Right atrium auricular region (tissue), 2 donors: ENCODE results near the gene TNS4. TPM values are rescaled to one million over a fixed set of nuclear protein-coding genes. Genes with fewer than 3 reads are reported as not detected.

ENCODE experiments used
- DNase-seq: peaks from one replicate; pipeline ENCODE4 v3.0.0-alpha.2; 2019; ENCODE audit warnings: low spot score
- H3K27ac ChIP-seq, 2 donors: fragments of 200-600 bp; sonication (generic); 1 replicate in 1 of 2; 2 replicates in 1 of 2; pipeline ENCODE4 v1.5.1; 2016 to 2019
- H3K27me3 ChIP-seq, 2 donors: fragments of 200-600 bp; sonication (generic); one replicate each; pipeline versions ENCODE4 v1.5.1 to v1.6.0; 2017 to 2019
- H3K36me3 ChIP-seq: fragments of 200-600 bp; sonication (generic); one replicate; pipeline ENCODE4 v1.5.1; 2016
- H3K4me1 ChIP-seq, 2 donors: fragments of 200-600 bp; sonication (generic); one replicate each; pipeline versions ENCODE4 v1.5.1 to v1.6.0; 2017 to 2019
- H3K4me3 ChIP-seq, 2 donors: fragments of 200-600 bp; sonication (generic); 1 replicate in 1 of 2; 2 replicates in 1 of 2; pipeline ENCODE4 v1.5.1; 2017 to 2019; ENCODE audit warnings: mild to moderate bottlenecking in 1 of 2, moderate library complexity in 1 of 2
- H3K9me3 ChIP-seq, 2 donors: fragments of 200-600 bp; sonication (generic); one replicate each; pipeline ENCODE4 v1.5.1; 2019
- CTCF ChIP-seq, 2 donors: fragments of 200-600 bp; sonication (generic); IDR thresholded peaks; one replicate each; pipeline ENCODE4 v1.5.1; 2019; ENCODE audit warnings: antibody characterized with exemption in 2 of 2
- total RNA-seq, 2 donors: library from RNA; depleted of rRNA; stranded (reverse); fragments of >200 nt; gene quantifications; one replicate each; pipeline ENCODE4 v1.1.0, GENCODE V29; 2016

The TNS4 gene
- total RNA-seq, 2 donors from 2014 or later: not detected

DNA sequence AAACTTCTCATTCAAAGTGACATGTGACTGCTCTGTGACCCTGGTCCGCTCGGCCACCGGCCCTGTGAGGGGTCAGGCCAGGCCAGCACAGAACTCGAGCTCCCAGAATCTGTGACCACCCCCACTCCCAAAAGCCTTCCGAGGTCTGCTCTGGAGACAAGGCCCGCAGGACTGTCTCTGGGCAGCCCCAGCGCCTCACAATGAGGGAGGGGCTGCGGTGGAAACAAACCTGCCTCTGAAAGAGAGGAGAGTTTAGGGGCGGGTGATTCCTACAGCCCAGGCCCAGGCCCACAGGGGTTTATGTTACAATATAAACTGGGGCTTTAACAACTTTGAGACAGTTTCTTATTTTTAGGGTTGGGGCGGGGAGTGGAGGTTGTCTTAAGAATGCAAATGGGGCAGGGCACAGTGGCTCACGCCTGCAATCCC lies 38.3 kb downstream of the TNS4 start:
- TF ChIP-seq CTCF (IDR thresholded peaks at IDR 0.05): no peak
- H3K36me3 ChIP-seq: no peaks in the 10 kb centered on the region
- no peak overlapping the region for H3K4me3 ChIP-seq
- peaks cover 0 to 48% of the 10 kb centered on the region in 2 donors for H3K4me1 ChIP-seq
- no peaks in the 10 kb centered on the region for H3K27me3 ChIP-seq
- DNase-seq: no peak
- no peaks in the 10 kb centered on the region for H3K9me3 ChIP-seq
- H3K27ac ChIP-seq: peak overlapping the region in 1 of 2 donors; percentile 33

DNA sequence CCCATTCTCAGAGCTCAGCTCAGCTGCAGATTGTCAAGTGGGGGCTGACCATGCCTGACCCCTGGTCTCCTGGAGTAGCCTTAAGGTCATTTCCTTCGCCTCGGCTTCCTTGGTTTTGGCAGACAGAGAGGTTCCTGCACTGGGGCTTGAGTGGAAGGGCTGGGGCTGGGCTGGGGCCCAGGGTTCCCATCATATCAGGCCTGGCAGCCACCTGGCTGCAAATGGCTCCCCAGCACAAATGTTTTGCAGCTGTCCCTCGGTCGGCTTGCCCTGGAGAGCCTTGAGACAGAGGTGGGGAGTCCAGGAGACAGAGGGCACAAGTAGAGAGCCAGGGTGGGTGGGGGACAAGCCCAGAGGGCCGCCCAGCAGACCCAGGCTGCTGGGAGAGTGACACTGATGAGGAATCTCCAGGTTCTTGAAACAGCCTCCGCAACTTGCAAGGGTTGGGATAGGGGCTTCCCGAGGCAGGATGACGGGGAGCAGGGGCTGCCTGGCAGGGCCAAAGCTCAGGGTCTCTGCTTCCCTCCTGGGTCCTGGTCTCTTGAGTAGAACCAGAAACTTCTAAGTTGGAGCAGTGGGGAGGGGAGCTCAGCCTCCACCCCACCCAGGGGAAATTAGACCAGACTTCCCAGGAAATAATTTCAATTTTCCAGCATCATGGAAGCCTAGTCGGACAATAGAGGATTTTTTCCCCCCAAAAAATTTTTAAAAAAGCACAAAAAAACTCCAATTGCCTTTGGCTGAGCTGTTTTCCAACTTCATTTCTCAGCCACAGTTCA lies 38.9 kb downstream of the TNS4 start:
- peaks cover 5% of the 10 kb centered on the region for H3K36me3 ChIP-seq
- no peaks in the 10 kb centered on the region for H3K27me3 ChIP-seq
- H3K9me3 ChIP-seq: no peaks in the 10 kb centered on the region
- peaks cover 0 to 54% of the 10 kb centered on the region in 2 donors for H3K4me1 ChIP-seq
- peak overlapping the region; percentile 33 to 42 for H3K27ac ChIP-seq
- TF ChIP-seq CTCF (IDR thresholded peaks at IDR 0.05): no peak
- DNase-seq: no peak
- no peak overlapping the region for H3K4me3 ChIP-seq

GRCh38 chr17:40461732-40462342 lies 39.6 kb downstream of the TNS4 start:
- Histone ChIP-seq H3K4me3 (no peak overlapping the region), H3K36me3 (peaks cover 12% of the 10 kb centered on the region), H3K27me3 (no peaks in the 10 kb centered on the region), H3K9me3 (no peaks in the 10 kb centered on the region), H3K4me1 (peaks cover 0 to 61% of the 10 kb centered on the region in 2 donors), H3K27ac (peak overlapping the region; percentile 33 to 42)
- no peak for TF ChIP-seq CTCF (IDR thresholded peaks at IDR 0.05)
- no peak for DNase-seq

DNA sequence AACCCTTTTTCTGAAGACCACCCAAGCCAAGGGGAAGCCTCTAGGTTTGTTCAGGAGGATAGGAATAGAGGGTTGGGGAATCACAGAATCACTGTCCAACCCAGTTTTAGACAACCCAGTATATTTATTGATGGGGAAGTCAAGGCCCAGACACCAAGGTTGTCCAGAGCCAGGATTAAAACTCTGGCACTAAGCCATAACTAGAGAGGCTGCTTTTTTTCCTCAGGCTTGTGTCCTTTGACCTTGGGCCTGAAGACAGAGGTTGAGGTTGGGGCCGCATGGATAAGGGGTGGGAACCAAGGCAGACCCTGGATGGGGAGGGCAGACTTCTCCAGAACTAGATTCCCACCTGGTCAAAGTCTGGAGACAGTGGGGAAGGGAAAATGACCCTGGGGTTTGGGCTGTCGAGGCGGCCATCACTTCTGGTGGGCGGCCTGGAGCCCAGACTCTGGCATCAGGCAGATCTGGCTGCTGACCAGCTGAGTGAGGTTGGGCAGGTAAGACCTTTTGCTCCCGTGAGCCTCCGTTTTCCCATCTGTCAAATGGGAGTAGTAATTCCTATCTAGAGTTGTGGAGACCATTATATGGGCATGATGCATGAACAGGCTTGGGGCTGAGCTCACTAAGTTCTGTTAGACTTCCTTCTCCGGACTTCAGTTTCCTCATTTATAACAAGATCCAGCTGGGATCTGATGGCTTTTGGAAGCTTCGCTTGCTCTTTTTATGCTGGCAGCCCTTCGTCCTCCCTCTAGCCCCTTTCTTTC lies 40.3 kb downstream of the TNS4 start:
- no peak for TF ChIP-seq CTCF (IDR thresholded peaks at IDR 0.05)
- Histone ChIP-seq H3K27ac (peak overlapping the region; percentile 33 to 42), H3K4me1 (peaks cover 0 to 68% of the 10 kb centered on the region in 2 donors)

GRCh38 chr17:40460604-40460967 lies 40.8 kb downstream of the TNS4 start:
- no peak for DNase-seq
- peaks cover 24% of the 10 kb centered on the region for H3K36me3 ChIP-seq
- no peaks in the 10 kb centered on the region for H3K9me3 ChIP-seq
- TF ChIP-seq CTCF (IDR thresholded peaks at IDR 0.05): no peak
- H3K27me3 ChIP-seq: no peaks in the 10 kb centered on the region
- peaks cover 0 to 70% of the 10 kb centered on the region in 2 donors for H3K4me1 ChIP-seq
- H3K4me3 ChIP-seq: no peak overlapping the region
- no peak overlapping the region for H3K27ac ChIP-seq

More for the DNA sequence above, 40.3 kb downstream of the TNS4 start:
- H3K4me3 ChIP-seq: no peak overlapping the region
- H3K9me3 ChIP-seq: no peaks in the 10 kb centered on the region
- no peaks in the 10 kb centered on the region for H3K27me3 ChIP-seq
- DNase-seq: no peak
- H3K36me3 ChIP-seq: peaks cover 19% of the 10 kb centered on the region
